Astrocyte (in vitro differentiated cells and primary cell): ENCODE data around the gene TMEM184B.

Source experiments
- EZH2 ChIP-seq: IDR thresholded peaks from 2 replicates; pipeline ENCODE4 v1.6.1; 2012; ENCODE audit warnings: mild to moderate bottlenecking, low read length, inconsistent platforms; ENCODE audit not compliant: insufficient read depth
- TF ChIP-seq, protein P1 (sequence below): IDR thresholded peaks from 2 replicates; pipeline ENCODE4 v1.5.1; 2011; ENCODE audit warnings: low read depth, mild to moderate bottlenecking, inconsistent platforms, low read length, moderate library complexity; ENCODE audit not compliant: insufficient read depth

DNA sequence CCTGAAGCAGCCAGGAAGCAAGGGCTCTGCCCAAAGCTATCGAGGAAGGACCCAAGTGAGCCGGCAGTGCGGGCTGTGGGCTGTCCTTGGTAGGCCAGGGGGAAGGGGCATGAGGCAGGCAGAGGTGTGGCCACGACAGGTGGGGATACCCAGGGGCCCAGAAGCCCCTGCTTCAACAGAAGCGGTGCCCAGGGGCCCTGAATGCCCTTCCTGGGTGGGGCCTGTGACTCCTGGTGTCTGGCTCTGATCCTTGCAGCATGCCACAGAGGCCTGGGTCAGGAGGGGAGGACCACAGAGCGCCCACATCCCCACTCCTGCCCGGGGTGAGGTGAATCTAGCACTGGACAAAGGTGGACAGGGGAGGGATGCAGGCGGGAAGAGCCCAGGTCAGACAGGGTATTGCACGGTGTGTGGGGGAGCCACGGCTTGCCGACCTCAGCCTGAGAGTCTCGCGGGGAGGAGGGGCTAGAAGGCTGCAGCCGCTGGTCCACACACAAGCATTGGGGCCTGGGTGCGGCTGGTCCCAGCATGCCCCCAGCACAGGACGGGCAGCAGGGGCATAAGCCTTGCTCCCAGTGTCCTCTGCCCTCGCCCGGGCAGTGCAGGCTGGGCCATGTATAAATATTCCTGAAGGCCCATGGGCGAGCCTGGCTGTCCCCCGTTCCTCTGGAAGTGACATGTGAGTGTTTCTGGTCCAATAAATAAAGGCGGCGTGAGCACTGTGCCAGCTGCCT is 52.0 kb downstream of the TMEM184B start:
- no peak for TF ChIP-seq EZH2
- TF ChIP-seq, protein P1, sequence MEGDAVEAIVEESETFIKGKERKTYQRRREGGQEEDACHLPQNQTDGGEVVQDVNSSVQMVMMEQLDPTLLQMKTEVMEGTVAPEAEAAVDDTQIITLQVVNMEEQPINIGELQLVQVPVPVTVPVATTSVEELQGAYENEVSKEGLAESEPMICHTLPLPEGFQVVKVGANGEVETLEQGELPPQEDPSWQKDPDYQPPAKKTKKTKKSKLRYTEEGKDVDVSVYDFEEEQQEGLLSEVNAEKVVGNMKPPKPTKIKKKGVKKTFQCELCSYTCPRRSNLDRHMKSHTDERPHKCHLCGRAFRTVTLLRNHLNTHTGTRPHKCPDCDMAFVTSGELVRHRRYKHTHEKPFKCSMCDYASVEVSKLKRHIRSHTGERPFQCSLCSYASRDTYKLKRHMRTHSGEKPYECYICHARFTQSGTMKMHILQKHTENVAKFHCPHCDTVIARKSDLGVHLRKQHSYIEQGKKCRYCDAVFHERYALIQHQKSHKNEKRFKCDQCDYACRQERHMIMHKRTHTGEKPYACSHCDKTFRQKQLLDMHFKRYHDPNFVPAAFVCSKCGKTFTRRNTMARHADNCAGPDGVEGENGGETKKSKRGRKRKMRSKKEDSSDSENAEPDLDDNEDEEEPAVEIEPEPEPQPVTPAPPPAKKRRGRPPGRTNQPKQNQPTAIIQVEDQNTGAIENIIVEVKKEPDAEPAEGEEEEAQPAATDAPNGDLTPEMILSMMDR = no peak
